ENCODE results near the gene SV2C. TPM values are rescaled to one million over a fixed set of nuclear protein-coding genes. Genes with fewer than 3 reads are reported as not detected.

SV2C gene
- total RNA-seq, 2 donors from 2014 or later = not detected

DNA sequence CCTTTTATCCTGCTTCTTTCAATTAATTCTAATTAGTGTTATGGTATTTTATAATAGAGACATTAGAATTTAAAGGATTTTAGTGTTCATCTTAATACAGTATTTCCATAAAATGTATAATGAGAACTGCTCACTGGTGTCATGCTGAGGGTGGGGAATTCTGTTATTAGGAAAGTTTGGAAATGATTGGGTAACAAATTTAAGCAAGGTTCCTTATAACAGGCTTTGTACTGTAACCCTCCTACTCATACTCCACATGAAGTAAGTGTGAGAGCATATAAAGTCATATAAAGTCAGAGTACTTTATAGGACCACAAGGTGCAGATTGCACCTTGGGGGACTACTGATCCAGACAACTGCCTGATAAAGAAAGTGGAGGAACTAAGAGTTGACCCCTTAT, 42.2 kb downstream of the SV2C start:
- Mint-ChIP-seq H3K4me1 (no peaks in the 10 kb centered on the region), H3K4me3 (no peak overlapping the region), H3K36me3 (ENCODE audit: low read depth) (no peaks in the 10 kb centered on the region), H3K9me3 (no peaks in the 10 kb centered on the region), H3K27ac (no peak overlapping the region), H3K27me3 (ENCODE audit: insufficient read depth) (peaks cover 3% of the 10 kb centered on the region)
- TF ChIP-seq, protein P1, sequence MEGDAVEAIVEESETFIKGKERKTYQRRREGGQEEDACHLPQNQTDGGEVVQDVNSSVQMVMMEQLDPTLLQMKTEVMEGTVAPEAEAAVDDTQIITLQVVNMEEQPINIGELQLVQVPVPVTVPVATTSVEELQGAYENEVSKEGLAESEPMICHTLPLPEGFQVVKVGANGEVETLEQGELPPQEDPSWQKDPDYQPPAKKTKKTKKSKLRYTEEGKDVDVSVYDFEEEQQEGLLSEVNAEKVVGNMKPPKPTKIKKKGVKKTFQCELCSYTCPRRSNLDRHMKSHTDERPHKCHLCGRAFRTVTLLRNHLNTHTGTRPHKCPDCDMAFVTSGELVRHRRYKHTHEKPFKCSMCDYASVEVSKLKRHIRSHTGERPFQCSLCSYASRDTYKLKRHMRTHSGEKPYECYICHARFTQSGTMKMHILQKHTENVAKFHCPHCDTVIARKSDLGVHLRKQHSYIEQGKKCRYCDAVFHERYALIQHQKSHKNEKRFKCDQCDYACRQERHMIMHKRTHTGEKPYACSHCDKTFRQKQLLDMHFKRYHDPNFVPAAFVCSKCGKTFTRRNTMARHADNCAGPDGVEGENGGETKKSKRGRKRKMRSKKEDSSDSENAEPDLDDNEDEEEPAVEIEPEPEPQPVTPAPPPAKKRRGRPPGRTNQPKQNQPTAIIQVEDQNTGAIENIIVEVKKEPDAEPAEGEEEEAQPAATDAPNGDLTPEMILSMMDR (conservative IDR thresholded peaks at IDR 0.05) = no peak
- DNase-seq = no peak
- no peaks in the 10 kb centered on the region for H3K4me1 ChIP-seq (ENCODE audit: control insufficient read depth, insufficient read depth, low read length)
- no peaks in the 10 kb centered on the region for H3K36me3 ChIP-seq (ENCODE audit: control insufficient read depth, insufficient read depth, low read length)
- H3K4me3 ChIP-seq (ENCODE audit: low read length) = no peak overlapping the region
- no peak overlapping the region for H3K9ac ChIP-seq (ENCODE audit: extremely low read depth, low read length, poor library complexity, severe bottlenecking)
- no peaks in the 10 kb centered on the region for H3K9me3 ChIP-seq (ENCODE audit: control insufficient read depth, low read length)
- no peak overlapping the region for H3K27ac ChIP-seq (ENCODE audit: low read depth, low read length)
- H3K27me3 ChIP-seq (ENCODE audit: control insufficient read depth, insufficient read depth, low read length, poor library complexity, severe bottlenecking) = no peaks in the 10 kb centered on the region

DNA sequence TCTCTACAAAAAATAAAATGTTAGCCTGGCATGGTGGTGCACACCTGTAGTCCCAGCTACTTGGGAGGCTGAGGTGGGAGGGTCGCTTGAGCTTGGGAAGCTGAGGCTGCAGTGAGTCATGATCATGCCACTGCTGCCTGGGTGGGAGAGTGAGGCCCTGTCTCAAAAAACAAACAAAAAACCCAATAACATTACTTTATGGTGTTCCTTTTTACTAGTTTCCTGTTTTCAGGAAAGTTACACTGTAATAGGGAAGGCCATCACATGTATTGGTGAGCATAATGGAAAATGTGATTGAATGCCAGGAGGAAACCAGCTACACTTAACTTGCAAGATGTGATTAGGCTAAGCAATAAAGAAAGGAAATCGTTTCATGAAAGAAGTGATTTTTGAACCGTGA, 42.7 kb downstream of the SV2C start:
- H3K27me3 Mint-ChIP-seq (ENCODE audit: insufficient read depth) = peaks cover 3% of the 10 kb centered on the region
- no peak overlapping the region for H3K27ac Mint-ChIP-seq
- H3K4me3 ChIP-seq (ENCODE audit: low read length) = no peak overlapping the region
- no peaks in the 10 kb centered on the region for H3K36me3 Mint-ChIP-seq (ENCODE audit: low read depth)
- H3K9me3 ChIP-seq (ENCODE audit: control insufficient read depth, low read length) = no peaks in the 10 kb centered on the region
- no peak overlapping the region for H3K9ac ChIP-seq (ENCODE audit: extremely low read depth, low read length, poor library complexity, severe bottlenecking)
- 82 to 84% methylated on average over 2 to 3 of the region's 3 CpGs for WGBS, 2 experiments (ENCODE audit: insufficient coverage in 1 of 2, insufficient read length in 1 of 2)
- no peaks in the 10 kb centered on the region for H3K4me1 ChIP-seq (ENCODE audit: control insufficient read depth, insufficient read depth, low read length)
- H3K36me3 ChIP-seq (ENCODE audit: control insufficient read depth, insufficient read depth, low read length) = no peaks in the 10 kb centered on the region
- no peak for DNase-seq
- TF ChIP-seq, protein P1 (conservative IDR thresholded peaks at IDR 0.05) = no peak
- H3K9me3 Mint-ChIP-seq = no peaks in the 10 kb centered on the region
- no peak overlapping the region for H3K27ac ChIP-seq (ENCODE audit: low read depth, low read length)
- H3K27me3 ChIP-seq (ENCODE audit: control insufficient read depth, insufficient read depth, low read length, poor library complexity, severe bottlenecking) = no peaks in the 10 kb centered on the region
- H3K4me3 Mint-ChIP-seq = no peak overlapping the region
- no peaks in the 10 kb centered on the region for H3K4me1 Mint-ChIP-seq

DNA sequence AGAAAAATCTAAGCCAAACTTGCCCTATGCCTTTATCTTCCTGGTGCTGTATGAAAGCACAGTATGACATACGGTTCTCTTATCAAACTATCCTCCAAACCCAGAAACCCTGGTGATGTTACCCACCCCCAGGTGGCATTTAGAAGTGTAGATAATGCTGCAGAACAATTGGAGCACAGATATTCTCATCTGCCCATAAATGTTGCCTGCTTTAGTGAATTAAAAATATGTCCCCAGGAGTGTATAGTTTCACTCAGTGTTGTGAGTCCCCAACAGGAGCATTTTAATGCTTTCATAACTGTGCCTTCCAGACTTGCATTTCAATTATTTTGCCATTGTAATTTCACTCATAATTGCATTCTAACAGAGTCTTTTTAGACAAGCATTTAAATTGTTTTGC, 50.8 kb downstream of the SV2C start:
- Mint-ChIP-seq H3K36me3 (ENCODE audit: low read depth) (no peaks in the 10 kb centered on the region), H3K27me3 (ENCODE audit: insufficient read depth) (peaks cover 3% of the 10 kb centered on the region), H3K4me1 (no peaks in the 10 kb centered on the region), H3K27ac (no peak overlapping the region), H3K9me3 (no peaks in the 10 kb centered on the region), H3K4me3 (no peak overlapping the region)
- TF ChIP-seq, protein P1 (conservative IDR thresholded peaks at IDR 0.05) = no peak
- Histone ChIP-seq H3K4me3 (ENCODE audit: low read length) (no peak overlapping the region), H3K36me3 (ENCODE audit: control insufficient read depth, insufficient read depth, low read length) (no peaks in the 10 kb centered on the region), H3K9me3 (ENCODE audit: control insufficient read depth, low read length) (no peaks in the 10 kb centered on the region), H3K9ac (ENCODE audit: extremely low read depth, low read length, poor library complexity, severe bottlenecking) (no peak overlapping the region), H3K27ac (ENCODE audit: low read depth, low read length) (no peak overlapping the region), H3K4me1 (ENCODE audit: control insufficient read depth, insufficient read depth, low read length) (no peaks in the 10 kb centered on the region), H3K27me3 (ENCODE audit: control insufficient read depth, insufficient read depth, low read length, poor library complexity, severe bottlenecking) (no peaks in the 10 kb centered on the region)
- 57 to 100% methylated on average over 1 of the region's 1 CpG for WGBS, 2 experiments (ENCODE audit: insufficient coverage in 1 of 2, insufficient read length in 1 of 2)
- no peak for DNase-seq

Measured in endodermal cell (in vitro differentiated cells).